Spinal cord (tissue), 10 donors: ENCODE data around the gene KSR2. TPM values are rescaled to one million over a fixed set of nuclear protein-coding genes. Genes with fewer than 3 reads are reported as not detected.
A peak's percentile ranks its signal among the peaks of the same experiment; 100 is the strongest.

Source experiments
- DNase-seq, 6 donors: peaks; one replicate each; pipeline versions ENCODE4 v3.0.0 to v3.0.0-alpha.2; 2013 to 2015; ENCODE audit warnings: low spot score in 6 of 6, low read depth in 4 of 6
- H3K27ac ChIP-seq: one replicate; pipeline ENCODE4 v1.5.1; 2013; ENCODE audit warnings: low read depth, low read length, control low read depth
- H3K27me3 ChIP-seq: one replicate; pipeline ENCODE4 v1.6.1; 2013; ENCODE audit warnings: low read length; ENCODE audit not compliant: control insufficient read depth, insufficient read depth
- H3K36me3 ChIP-seq: one replicate; pipeline ENCODE4 v1.6.1; 2013; ENCODE audit warnings: low read length; ENCODE audit not compliant: control insufficient read depth, insufficient read depth
- H3K4me1 ChIP-seq: one replicate; pipeline ENCODE4 v1.6.1; 2013; ENCODE audit warnings: low read length; ENCODE audit not compliant: control insufficient read depth, insufficient read depth
- H3K4me3 ChIP-seq: one replicate; pipeline ENCODE4 v1.5.1; 2013; ENCODE audit warnings: low read depth, low read length, control low read depth
- H3K9me3 ChIP-seq: one replicate; pipeline ENCODE4 v1.6.1; 2013; ENCODE audit warnings: low read length; ENCODE audit not compliant: control insufficient read depth, insufficient read depth
- WGBS: methylation state at CpG from one replicate; pipeline ENCODE4 v1.1.5; 2013; ENCODE audit warnings: missing lambda C conversion rate; ENCODE audit not compliant: insufficient coverage; 5-methylcytosine and 5-hydroxymethylcytosine counted together
- polyA plus RNA-seq, 2 donors: library from polyadenylated mRNA; unstranded; fragments of 120-200 nt; gene quantifications; one replicate each; pipeline ENCODE4 v1.2.1, GENCODE V29; 2013; ENCODE audit not compliant: insufficient read length in 2 of 2
- total RNA-seq, 2 donors: library from RNA; depleted of rRNA in 1 of 2; stranded (reverse); fragments of 120-200 nt in 1 of 2; fragments of >200 nt in 1 of 2; gene quantifications; one replicate each; pipeline versions ENCODE4 v1.2.3 to v1.2.4, GENCODE V29; 2013 to 2014
- donor health status: healthy.

Gene KSR2
- total and polyA plus RNA-seq, 4 donors: 2.5 to 10.0 (median 5.6) TPM

DNA sequence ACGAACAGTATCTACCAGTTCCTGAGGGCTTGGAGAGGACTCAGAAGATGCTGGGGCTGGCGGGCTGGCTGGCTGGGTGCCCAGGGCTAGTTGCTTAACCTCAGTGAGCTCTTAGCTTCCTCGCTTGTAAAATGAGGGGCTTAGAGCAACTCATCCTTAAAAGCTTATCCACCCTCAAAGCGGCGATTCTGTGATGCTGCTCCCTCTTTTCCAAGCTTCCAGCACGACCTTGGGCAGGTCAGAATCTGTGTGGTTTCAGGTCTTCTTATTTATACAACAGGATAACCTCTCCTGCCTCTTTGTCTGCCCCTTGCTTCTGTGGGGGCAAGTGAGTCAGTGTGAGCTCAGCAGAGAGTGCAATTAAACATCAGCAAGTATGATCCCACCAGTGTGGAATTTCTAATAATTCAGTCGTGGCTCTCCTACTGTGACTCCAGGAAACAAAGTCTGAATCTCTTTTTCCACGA lies 281.8 kb downstream of the KSR2 start:
- 42% methylated on average over 3 of the region's 8 CpGs for WGBS
- Histone ChIP-seq H3K9me3 (no peaks in the 10 kb centered on the region), H3K4me3 (no peak overlapping the region), H3K27me3 (no peaks in the 10 kb centered on the region), H3K4me1 (peaks cover 5% of the 10 kb centered on the region), H3K36me3 (no peaks in the 10 kb centered on the region), H3K27ac (no peak overlapping the region)
- peak in 2 of 6 donors; percentile 27 to 37 for DNase-seq

DNA sequence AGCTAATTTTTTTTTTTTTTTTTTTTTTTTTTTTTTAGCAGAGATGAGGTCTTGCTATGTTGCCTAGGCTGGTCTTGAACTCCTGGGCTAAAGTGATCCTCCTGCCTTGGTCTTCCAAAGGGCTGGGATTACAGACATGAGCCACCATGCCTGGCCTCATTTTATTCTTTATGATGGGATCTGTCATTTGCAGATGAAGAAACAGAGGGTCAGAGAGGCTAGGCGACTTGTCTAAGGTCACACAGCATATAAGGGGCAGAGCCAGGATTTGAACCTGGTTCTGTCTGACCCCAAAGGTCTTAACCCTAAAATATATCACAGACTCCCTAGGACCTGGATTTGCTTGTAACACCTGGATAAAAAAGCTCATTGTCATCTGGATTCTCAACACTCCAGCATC lies 282.6 kb downstream of the KSR2 start:
- Histone ChIP-seq H3K27ac (no peak overlapping the region), H3K27me3 (no peaks in the 10 kb centered on the region), H3K9me3 (no peaks in the 10 kb centered on the region), H3K4me1 (peaks cover 5% of the 10 kb centered on the region), H3K36me3 (no peaks in the 10 kb centered on the region), H3K4me3 (no peak overlapping the region)
- no CpG with 5 or more reads among the region's 1 CpG for WGBS
- no peak for DNase-seq

- H3K27me3 ChIP-seq: no peaks in the 10 kb centered on the region
- H3K4me1 ChIP-seq: peaks cover 5% of the 10 kb centered on the region
- H3K9me3 ChIP-seq: no peaks in the 10 kb centered on the region
- peak overlapping the region; percentile 6 for H3K27ac ChIP-seq
- DNase-seq: peak in 2 of 6 donors; percentile 47 to 49
- no peak overlapping the region for H3K4me3 ChIP-seq
- no peaks in the 10 kb centered on the region for H3K36me3 ChIP-seq
- 46% methylated on average over 11 of the region's 13 CpGs for WGBS
These were observed 283.5 kb downstream of the KSR2 start for GRCh38 chr12:117685110-117685926.

DNA sequence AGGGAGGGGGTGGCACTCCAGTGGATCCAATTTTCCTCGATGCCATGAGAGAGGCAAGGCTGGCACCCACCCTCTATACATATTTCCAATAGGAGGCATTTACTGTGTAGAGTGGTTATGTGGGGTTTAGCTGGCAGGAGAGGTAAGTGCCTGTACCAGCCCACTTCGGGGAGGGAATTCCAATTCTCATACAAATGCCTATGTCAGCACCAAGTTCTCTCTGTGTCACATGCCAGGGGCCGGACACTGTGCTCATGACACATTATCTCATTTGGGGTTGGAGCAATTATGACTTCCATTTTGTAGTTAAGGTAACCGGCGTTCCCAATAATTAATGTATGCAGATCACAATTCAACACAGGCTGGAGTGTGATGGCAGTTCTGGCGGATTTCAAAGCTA lies 284.3 kb downstream of the KSR2 start:
- Histone ChIP-seq H3K9me3 (no peaks in the 10 kb centered on the region), H3K4me3 (no peak overlapping the region), H3K27me3 (no peaks in the 10 kb centered on the region), H3K27ac (no peak overlapping the region), H3K4me1 (peaks cover 5% of the 10 kb centered on the region), H3K36me3 (no peaks in the 10 kb centered on the region)
- no peak for DNase-seq
- no CpG with 5 or more reads among the region's 6 CpGs for WGBS

- DNase-seq: peak in 1 of 6 donors; percentile 42
- H3K27ac ChIP-seq: no peak overlapping the region
- WGBS: no CpG with 5 or more reads among the region's 3 CpGs
These were observed 288.5 kb downstream of the KSR2 start for GRCh38 chr12:117680312-117680711.

GRCh38 chr12:117679776-117680175 lies 289.0 kb downstream of the KSR2 start:
- DNase-seq: no peak
- H3K4me3 ChIP-seq: no peak overlapping the region
- no peaks in the 10 kb centered on the region for H3K27me3 ChIP-seq
- no peaks in the 10 kb centered on the region for H3K9me3 ChIP-seq
- H3K27ac ChIP-seq: no peak overlapping the region
- H3K4me1 ChIP-seq: peaks cover 7% of the 10 kb centered on the region
- no peaks in the 10 kb centered on the region for H3K36me3 ChIP-seq

More at GRCh38 chr12:117680312-117680711, 288.5 kb downstream of the KSR2 start:
- Histone ChIP-seq H3K9me3 (no peaks in the 10 kb centered on the region), H3K36me3 (no peaks in the 10 kb centered on the region), H3K27me3 (no peaks in the 10 kb centered on the region), H3K4me1 (peaks cover 8% of the 10 kb centered on the region), H3K4me3 (no peak overlapping the region)

- H3K27ac ChIP-seq: no peak overlapping the region
- 100% methylated on average over 1 of the region's 1 CpG for WGBS
- H3K9me3 ChIP-seq: no peaks in the 10 kb centered on the region
- DNase-seq: no peak
- H3K27me3 ChIP-seq: no peaks in the 10 kb centered on the region
- H3K4me3 ChIP-seq: no peak overlapping the region
- peaks cover 7% of the 10 kb centered on the region for H3K4me1 ChIP-seq
- H3K36me3 ChIP-seq: no peaks in the 10 kb centered on the region
These were observed 294.0 kb downstream of the KSR2 start for GRCh38 chr12:117674763-117675162.

GRCh38 chr12:117674313-117674712 lies 294.5 kb downstream of the KSR2 start:
- no peaks in the 10 kb centered on the region for H3K36me3 ChIP-seq
- no peak overlapping the region for H3K4me3 ChIP-seq
- WGBS: no CpG with 5 or more reads among the region's 3 CpGs
- H3K4me1 ChIP-seq: peaks cover 7% of the 10 kb centered on the region
- no peak for DNase-seq
- H3K27me3 ChIP-seq: no peaks in the 10 kb centered on the region
- H3K9me3 ChIP-seq: no peaks in the 10 kb centered on the region
- H3K27ac ChIP-seq: no peak overlapping the region

GRCh38 chr12:117671734-117672133 lies 297.1 kb downstream of the KSR2 start:
- no peak overlapping the region for H3K4me3 ChIP-seq
- H3K4me1 ChIP-seq: peaks cover 7% of the 10 kb centered on the region
- H3K9me3 ChIP-seq: no peaks in the 10 kb centered on the region
- DNase-seq: peak in 1 of 6 donors; percentile 20
- 39% methylated on average over 5 of the region's 8 CpGs for WGBS
- no peaks in the 10 kb centered on the region for H3K27me3 ChIP-seq
- H3K36me3 ChIP-seq: peaks cover 5% of the 10 kb centered on the region
- no peak overlapping the region for H3K27ac ChIP-seq

- H3K36me3 ChIP-seq: peaks cover 5% of the 10 kb centered on the region
- no peaks in the 10 kb centered on the region for H3K9me3 ChIP-seq
- no peak for DNase-seq
- 78% methylated on average over 5 of the region's 5 CpGs for WGBS
- H3K27ac ChIP-seq: no peak overlapping the region
- H3K27me3 ChIP-seq: no peaks in the 10 kb centered on the region
- H3K4me3 ChIP-seq: no peak overlapping the region
- H3K4me1 ChIP-seq: no peaks in the 10 kb centered on the region
These were observed 304.6 kb downstream of the KSR2 start for GRCh38 chr12:117664169-117664568.
